HG03442 (cell line): ENCODE data around the gene EZH2.
A peak's percentile ranks its signal among the peaks of the same experiment; 100 is the strongest.

ENCODE experiments used
- ATAC-seq: cut with Tn5 transposase; IDR thresholded peaks from one replicate; pipeline ENCODE4 v1.9.1; 2021; ENCODE audit warnings: mild to moderate bottlenecking, moderate library complexity; ENCODE audit not compliant: unreplicated experiment

Gene EZH2

GRCh38 chr7:148901178-148901577 is 17.1 kb upstream of the EZH2 start:
- ATAC-seq = no peak

- ATAC-seq = no peak
These were observed 14.9 kb upstream of the EZH2 start for GRCh38 chr7:148898845-148899484.

GRCh38 chr7:148894591-148894990 is 10.5 kb upstream of the EZH2 start:
- ATAC-seq = no peak

GRCh38 chr7:148893071-148893470 is 9.0 kb upstream of the EZH2 start:
- ATAC-seq = no peak

GRCh38 chr7:148888300-148888699 is 4.2 kb upstream of the EZH2 start:
- no peak for ATAC-seq

- ATAC-seq = no peak
These were observed 2.8 kb upstream of the EZH2 start for GRCh38 chr7:148886844-148887243.

GRCh38 chr7:148884299-148885022 is 370 bp upstream of the EZH2 start:
- peak; percentile 80 for ATAC-seq

- peak; percentile 16 for ATAC-seq
These were observed 634 bp downstream of the EZH2 start for GRCh38 chr7:148883266-148884048.

GRCh38 chr7:148882841-148883265 is 1.2 kb downstream of the EZH2 start:
- no peak for ATAC-seq

- no peak for ATAC-seq
These were observed 1.9 kb downstream of the EZH2 start for GRCh38 chr7:148882192-148882591.

GRCh38 chr7:148878317-148878716 is 5.8 kb downstream of the EZH2 start:
- no peak for ATAC-seq

- ATAC-seq = no peak
These were observed 6.6 kb downstream of the EZH2 start for GRCh38 chr7:148877517-148877916.

- ATAC-seq = no peak
These were observed 11.9 kb downstream of the EZH2 start for GRCh38 chr7:148872188-148872587.

- no peak for ATAC-seq
These were observed 12.5 kb downstream of the EZH2 start for GRCh38 chr7:148871551-148871950.

GRCh38 chr7:148871030-148871429 is 13.1 kb downstream of the EZH2 start:
- ATAC-seq = no peak

GRCh38 chr7:148868378-148868674 is 15.8 kb downstream of the EZH2 start:
- no peak for ATAC-seq

- no peak for ATAC-seq
These were observed 16.3 kb downstream of the EZH2 start for GRCh38 chr7:148867596-148868377.

GRCh38 chr7:148866362-148866761 is 17.7 kb downstream of the EZH2 start:
- no peak for ATAC-seq

- no peak for ATAC-seq
These were observed 18.8 kb downstream of the EZH2 start for GRCh38 chr7:148865283-148865682.

- ATAC-seq = no peak
These were observed 20.8 kb downstream of the EZH2 start for GRCh38 chr7:148863324-148863723.

- no peak for ATAC-seq
These were observed 21.6 kb downstream of the EZH2 start for GRCh38 chr7:148862481-148862880.
